G401 (cell line): Measurements from ENCODE around the gene FHL3. TPM values are rescaled to one million over a fixed set of nuclear protein-coding genes. Genes with fewer than 3 reads are reported as not detected.

ENCODE experiments used
- DNase-seq: peaks from one replicate; pipeline ENCODE4 v3.0.0-alpha.2; 2015; ENCODE audit warnings: low spot score
- in situ Hi-C: cut with HindIII; loops from 2 replicates; pipeline ENCODE4 v1.10.0; 2016; ENCODE audit warnings: low sequenced_read_pairs, mixed read lengths
- total RNA-seq: library from RNA; depleted of rRNA; stranded (reverse); fragments of >200 nt; shearing (Covaris generic); gene quantifications from 2 replicates; pipeline ENCODE4 v1.2.3, GENCODE V29; 2014; rRNA removed

The FHL3 gene
- total RNA-seq, 1 experiment from 2014 or later: 7.9 TPM

- in situ Hi-C loops: no loop called here
- DNase-seq: no peak
Measured at GRCh38 chr1:37951041-37951782, 54.1 kb downstream of the FHL3 start.

- in situ Hi-C loops: no loop called here
Measured at GRCh38 chr1:37949524-37950152, 55.7 kb downstream of the FHL3 start.

GRCh38 chr1:37948841-37949240 is 56.5 kb downstream of the FHL3 start:
- in situ Hi-C loops: no loop called here
- DNase-seq: no peak

More at GRCh38 chr1:37949524-37950152, 55.7 kb downstream of the FHL3 start:
- DNase-seq: peak; percentile 87

GRCh38 chr1:37948166-37948565 is 57.1 kb downstream of the FHL3 start:
- in situ Hi-C loops: no loop called here

GRCh38 chr1:37947364-37947763 is 58.0 kb downstream of the FHL3 start:
- no peak for DNase-seq
- in situ Hi-C loops: no loop called here

More at GRCh38 chr1:37948166-37948565, 57.1 kb downstream of the FHL3 start:
- DNase-seq: no peak

Other genes starting within 250 kb of the FHL3 start
- 0.17 and 0.49 TPM in 2 replicates for gene EPHA10, start 240.4 kb downstream of the FHL3 start, total RNA-seq
- 22.0 and 31.3 TPM in 2 replicates for gene MANEAL, start 211.7 kb downstream of the FHL3 start, total RNA-seq
- gene C1orf122, start 197.7 kb downstream of the FHL3 start, total RNA-seq: 99.0 and 128 TPM in 2 replicates
- 35.1 and 36.4 TPM in 2 replicates for gene YRDC, start 197.3 kb downstream of the FHL3 start, total RNA-seq
- 1.8 and 3.7 TPM in 2 replicates for gene MTF1, start 145.9 kb downstream of the FHL3 start, total RNA-seq
- gene INPP5B, start 58.5 kb downstream of the FHL3 start, total RNA-seq: 17.5 and 17.7 TPM in 2 replicates
- gene SF3A3, start 15.5 kb downstream of the FHL3 start, total RNA-seq: 115 and 149 TPM in 2 replicates
- 60.5 and 134 TPM in 2 replicates for gene UTP11, start 7.2 kb upstream of the FHL3 start, total RNA-seq
- gene POU3F1, start 41.3 kb upstream of the FHL3 start, total RNA-seq: not detected in 2 replicates